Lower leg skin (tissue), 3 donors: ENCODE results near the gene KYNU.

Source experiments
- POLR2A ChIP-seq, 2 donors: fragments of 450-650 bp; IDR thresholded peaks; one replicate each; pipeline ENCODE4 v1.6.1; 2016 to 2017; ENCODE audit warnings: antibody characterized with exemption in 2 of 2, mild to moderate bottlenecking in 1 of 2, moderate library complexity in 1 of 2
- TF ChIP-seq, protein P1 (sequence below), 3 donors: fragments of 450-650 bp; IDR thresholded peaks; one replicate each; pipeline ENCODE4 v1.5.1; 2016; ENCODE audit warnings: antibody characterized with exemption in 3 of 3, mild to moderate bottlenecking in 3 of 3, moderate library complexity in 2 of 3

DNA sequence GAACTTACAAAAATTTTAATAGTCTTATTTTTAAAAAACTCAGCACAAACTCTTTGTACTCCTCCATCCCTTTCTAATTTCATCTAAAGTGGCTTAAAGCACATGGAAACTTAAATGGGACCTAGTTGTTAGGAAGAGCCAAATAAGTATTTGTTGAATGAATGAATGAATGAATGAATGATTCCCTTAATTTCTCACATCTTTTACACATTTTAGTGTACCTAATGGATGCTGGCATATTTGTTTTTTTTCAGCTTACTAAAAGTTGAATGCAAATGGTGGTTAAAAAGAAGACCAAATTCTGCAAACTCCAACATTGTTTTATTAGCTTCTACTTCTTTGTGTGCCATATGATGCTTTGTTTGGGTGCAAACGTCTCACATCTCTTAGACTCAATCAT, 89.6 kb downstream of the KYNU start:
- TF ChIP-seq, protein P1, sequence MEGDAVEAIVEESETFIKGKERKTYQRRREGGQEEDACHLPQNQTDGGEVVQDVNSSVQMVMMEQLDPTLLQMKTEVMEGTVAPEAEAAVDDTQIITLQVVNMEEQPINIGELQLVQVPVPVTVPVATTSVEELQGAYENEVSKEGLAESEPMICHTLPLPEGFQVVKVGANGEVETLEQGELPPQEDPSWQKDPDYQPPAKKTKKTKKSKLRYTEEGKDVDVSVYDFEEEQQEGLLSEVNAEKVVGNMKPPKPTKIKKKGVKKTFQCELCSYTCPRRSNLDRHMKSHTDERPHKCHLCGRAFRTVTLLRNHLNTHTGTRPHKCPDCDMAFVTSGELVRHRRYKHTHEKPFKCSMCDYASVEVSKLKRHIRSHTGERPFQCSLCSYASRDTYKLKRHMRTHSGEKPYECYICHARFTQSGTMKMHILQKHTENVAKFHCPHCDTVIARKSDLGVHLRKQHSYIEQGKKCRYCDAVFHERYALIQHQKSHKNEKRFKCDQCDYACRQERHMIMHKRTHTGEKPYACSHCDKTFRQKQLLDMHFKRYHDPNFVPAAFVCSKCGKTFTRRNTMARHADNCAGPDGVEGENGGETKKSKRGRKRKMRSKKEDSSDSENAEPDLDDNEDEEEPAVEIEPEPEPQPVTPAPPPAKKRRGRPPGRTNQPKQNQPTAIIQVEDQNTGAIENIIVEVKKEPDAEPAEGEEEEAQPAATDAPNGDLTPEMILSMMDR (IDR thresholded peaks at IDR 0.05): no peak
- TF ChIP-seq POLR2A (IDR thresholded peaks at IDR 0.05): no peak
